Measurements from ENCODE around the gene PRDM10.
A peak's percentile ranks its signal among the peaks of the same experiment; 100 is the strongest.
"Not testable (repeated sequence)": the region's sequence is repeated elsewhere in the genome, so short reads cannot be mapped to it uniquely, and the experiment has no call there.

The PRDM10 gene

GRCh38 chr11:130015846-130016245 is 13.2 kb upstream of the PRDM10 start:
- not testable (repeated sequence) for DNase-seq (ENCODE audit: low read depth)

GRCh38 chr11:130008326-130008725 is 5.7 kb upstream of the PRDM10 start:
- no peak for DNase-seq (ENCODE audit: low read depth)

- no peak for DNase-seq (ENCODE audit: low read depth)
Observed at GRCh38 chr11:130006929-130007328, 4.3 kb upstream of the PRDM10 start.

- DNase-seq (ENCODE audit: low read depth) = no peak
Observed at GRCh38 chr11:130003717-130004001, 1.0 kb upstream of the PRDM10 start.

GRCh38 chr11:130002846-130003716 is 446 bp upstream of the PRDM10 start:
- peak; percentile 82 for DNase-seq (ENCODE audit: low read depth)

GRCh38 chr11:130001461-130002351 is 929 bp downstream of the PRDM10 start:
- DNase-seq (ENCODE audit: low read depth) = no peak

GRCh38 chr11:130000552-130001176 is 2.0 kb downstream of the PRDM10 start:
- DNase-seq (ENCODE audit: low read depth) = no peak

GRCh38 chr11:129999407-129999806 is 3.2 kb downstream of the PRDM10 start:
- no peak for DNase-seq (ENCODE audit: low read depth)

- DNase-seq (ENCODE audit: low read depth) = no peak
Observed at GRCh38 chr11:129998905-129999304, 3.7 kb downstream of the PRDM10 start.

- no peak for DNase-seq (ENCODE audit: low read depth)
Observed at GRCh38 chr11:129998107-129998506, 4.5 kb downstream of the PRDM10 start.

GRCh38 chr11:129997513-129997912 is 5.1 kb downstream of the PRDM10 start:
- no peak for DNase-seq (ENCODE audit: low read depth)

- no peak for DNase-seq (ENCODE audit: low read depth)
Observed at GRCh38 chr11:129996113-129996870, 6.3 kb downstream of the PRDM10 start.

GRCh38 chr11:129995163-129995562 is 7.5 kb downstream of the PRDM10 start:
- no peak for DNase-seq (ENCODE audit: low read depth)

GRCh38 chr11:129992161-129992944 is 10.3 kb downstream of the PRDM10 start:
- peak; percentile 10 for DNase-seq (ENCODE audit: low read depth)

GRCh38 chr11:129989149-129989813 is 13.4 kb downstream of the PRDM10 start:
- DNase-seq (ENCODE audit: low read depth) = no peak

- no peak for DNase-seq (ENCODE audit: low read depth)
Observed at GRCh38 chr11:129987950-129988349, 14.7 kb downstream of the PRDM10 start.

- no peak for DNase-seq (ENCODE audit: low read depth)
Observed at GRCh38 chr11:129985823-129986222, 16.8 kb downstream of the PRDM10 start.

- no peak for DNase-seq (ENCODE audit: low read depth)
Observed at GRCh38 chr11:129980086-129980485, 22.5 kb downstream of the PRDM10 start.

- no peak for DNase-seq (ENCODE audit: low read depth)
Observed at GRCh38 chr11:129979046-129979605, 23.5 kb downstream of the PRDM10 start.

GRCh38 chr11:129978447-129978846 is 24.2 kb downstream of the PRDM10 start:
- DNase-seq (ENCODE audit: low read depth) = no peak
